DND-41 (cell line): Measurements from ENCODE around the gene CDK17.

ENCODE experiments used
- EZH2 ChIP-seq: IDR thresholded peaks from 3 replicates; pipeline ENCODE4 v1.6.1; 2012; ENCODE audit warnings: borderline replicate concordance, low read depth, mild to moderate bottlenecking, moderate library complexity, low read length, inconsistent platforms; ENCODE audit not compliant: severe bottlenecking
- TF ChIP-seq, protein P1 (sequence below): IDR thresholded peaks from 2 replicates; pipeline ENCODE4 v1.5.1; 2012; ENCODE audit warnings: borderline replicate concordance, low read length, moderate library complexity, mild to moderate bottlenecking; ENCODE audit not compliant: poor library complexity, severe bottlenecking; ENCODE audit errors: extremely low read depth

DNA sequence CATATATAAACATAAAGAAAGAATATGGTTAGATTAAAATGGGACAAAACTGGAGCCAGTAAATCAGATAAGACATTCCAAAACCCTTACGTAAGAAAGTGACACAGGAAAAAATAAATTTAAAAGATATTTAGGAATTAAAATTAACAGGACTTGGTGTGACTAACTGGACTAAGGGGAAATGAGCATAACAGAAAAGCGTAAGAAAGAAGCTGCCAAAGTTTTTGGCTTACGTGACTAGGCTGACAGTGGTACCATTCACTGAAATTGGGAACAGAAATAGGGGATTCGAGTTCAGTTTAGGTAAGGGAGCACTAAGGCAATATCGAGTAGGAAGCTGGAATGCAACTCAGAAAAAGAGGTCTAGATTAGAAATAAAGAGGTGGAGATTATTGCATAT, 7.8 kb downstream of the CDK17 start:
- TF ChIP-seq, protein P1, sequence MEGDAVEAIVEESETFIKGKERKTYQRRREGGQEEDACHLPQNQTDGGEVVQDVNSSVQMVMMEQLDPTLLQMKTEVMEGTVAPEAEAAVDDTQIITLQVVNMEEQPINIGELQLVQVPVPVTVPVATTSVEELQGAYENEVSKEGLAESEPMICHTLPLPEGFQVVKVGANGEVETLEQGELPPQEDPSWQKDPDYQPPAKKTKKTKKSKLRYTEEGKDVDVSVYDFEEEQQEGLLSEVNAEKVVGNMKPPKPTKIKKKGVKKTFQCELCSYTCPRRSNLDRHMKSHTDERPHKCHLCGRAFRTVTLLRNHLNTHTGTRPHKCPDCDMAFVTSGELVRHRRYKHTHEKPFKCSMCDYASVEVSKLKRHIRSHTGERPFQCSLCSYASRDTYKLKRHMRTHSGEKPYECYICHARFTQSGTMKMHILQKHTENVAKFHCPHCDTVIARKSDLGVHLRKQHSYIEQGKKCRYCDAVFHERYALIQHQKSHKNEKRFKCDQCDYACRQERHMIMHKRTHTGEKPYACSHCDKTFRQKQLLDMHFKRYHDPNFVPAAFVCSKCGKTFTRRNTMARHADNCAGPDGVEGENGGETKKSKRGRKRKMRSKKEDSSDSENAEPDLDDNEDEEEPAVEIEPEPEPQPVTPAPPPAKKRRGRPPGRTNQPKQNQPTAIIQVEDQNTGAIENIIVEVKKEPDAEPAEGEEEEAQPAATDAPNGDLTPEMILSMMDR, result no peak
- TF ChIP-seq EZH2, result no peak
